HepG2 (cell line): ENCODE results near the gene ASGR1. TPM values are rescaled to one million over a fixed set of nuclear protein-coding genes. Genes with fewer than 3 reads are reported as not detected.

Source experiments
- BHLHE40 ChIP-seq: IDR thresholded peaks from 2 replicates; pipeline ENCODE4 v1.6.1; 2011; ENCODE audit warnings: low read length, improper control_type of control experiment
- CBX2 ChIP-seq, 2 experiments: fragments of 200-600 bp in 1 of 2; sonication (generic); formaldehyde crosslinking in 1 of 2; IDR thresholded peaks; 2 replicates each; pipeline versions ENCODE4 v1.7.0 to v1.8.1; 2018 to 2022; ENCODE audit warnings: low read depth in 2 of 2, low read length in 1 of 2, mild to moderate bottlenecking in 1 of 2, missing genetic modification reagents in 1 of 2
- CCDC6 ChIP-seq: sonication (generic); formaldehyde crosslinking; IDR thresholded peaks from 2 replicates; pipeline ENCODE4 v1.8.1; 2022; ENCODE audit warnings: mild to moderate bottlenecking, missing genetic modification reagents, moderate library complexity
- HOXA3 ChIP-seq: sonication (generic); formaldehyde crosslinking; IDR thresholded peaks from 2 replicates; pipeline ENCODE4 v1.5.0; 2020; ENCODE audit warnings: missing genetic modification reagents
- IKZF4 ChIP-seq: sonication (generic); formaldehyde crosslinking; IDR thresholded peaks from 2 replicates; pipeline ENCODE4 v1.5.1; 2020; ENCODE audit warnings: borderline replicate concordance, mild to moderate bottlenecking, low read depth, missing genetic modification reagents; ENCODE audit errors: not compliant biosample characterization
- KLF15 ChIP-seq: sonication (generic); formaldehyde crosslinking; IDR thresholded peaks from 2 replicates; pipeline ENCODE4 v1.8.1; 2023; ENCODE audit warnings: borderline replicate concordance, mild to moderate bottlenecking, inconsistent platforms, missing genetic modification reagents, mixed read lengths
- MXD4 ChIP-seq: IDR thresholded peaks from 2 replicates; pipeline ENCODE4 v1.6.1; 2016; ENCODE audit warnings: mild to moderate bottlenecking, missing biosample characterization, missing genetic modification reagents
- PBX3 ChIP-seq: sonication (generic); formaldehyde crosslinking; IDR thresholded peaks from 2 replicates; pipeline ENCODE4 v1.8.1; 2023; ENCODE audit warnings: missing genetic modification reagents, inconsistent platforms, borderline replicate concordance
- PITX1 ChIP-seq: sonication (generic); formaldehyde crosslinking; IDR thresholded peaks from 2 replicates; pipeline ENCODE4 v1.5.1; 2020; ENCODE audit warnings: mild to moderate bottlenecking, missing genetic modification reagents
- SP1 ChIP-seq, 2 experiments: fragments of 450-650 bp in 1 of 2; sonication (generic) in 1 of 2; formaldehyde crosslinking in 1 of 2; IDR thresholded peaks; 2 replicates each; pipeline versions ENCODE4 v1.4.0 to v1.6.1; 2016 to 2020; ENCODE audit warnings: missing genetic modification reagents in 1 of 2
- THAP11 ChIP-seq: IDR thresholded peaks from 2 replicates; pipeline ENCODE4 v1.6.1; 2016; ENCODE audit warnings: missing biosample characterization, missing genetic modification reagents
- THAP7 ChIP-seq: sonication (generic); formaldehyde crosslinking; IDR thresholded peaks from 2 replicates; pipeline ENCODE4 v1.8.1; 2023; ENCODE audit warnings: mild to moderate bottlenecking, missing genetic modification reagents
- ZBTB49 ChIP-seq: sonication (generic); formaldehyde crosslinking; IDR thresholded peaks from 2 replicates; pipeline ENCODE4 v1.4.0; 2020; ENCODE audit warnings: missing genetic modification reagents, borderline replicate concordance
- ZFP91 ChIP-seq: sonication (generic); formaldehyde crosslinking; IDR thresholded peaks from 2 replicates; pipeline ENCODE4 v1.9.0; 2022; ENCODE audit warnings: missing genetic modification reagents, mild to moderate bottlenecking, borderline replicate concordance
- ZMAT5 ChIP-seq: sonication (generic); formaldehyde crosslinking; IDR thresholded peaks from 2 replicates; pipeline ENCODE4 v1.5.0; 2020; ENCODE audit warnings: mild to moderate bottlenecking, low read depth, missing genetic modification reagents, borderline replicate concordance
- ZMYM2 ChIP-seq: sonication (generic); formaldehyde crosslinking; IDR thresholded peaks from 2 replicates; pipeline ENCODE4 v1.8.0; 2022; ENCODE audit warnings: mild to moderate bottlenecking, missing genetic modification reagents
- ZNF253 ChIP-seq: sonication (generic); formaldehyde crosslinking; IDR thresholded peaks from 2 replicates; pipeline ENCODE4 v1.8.0; 2022; ENCODE audit warnings: mild to moderate bottlenecking, missing genetic modification reagents, borderline replicate concordance
- ZNF264 ChIP-seq: sonication (generic); formaldehyde crosslinking; IDR thresholded peaks from 2 replicates; pipeline ENCODE4 v1.4.0; 2020; ENCODE audit warnings: missing genetic modification reagents
- ZNF280D ChIP-seq: sonication (generic); formaldehyde crosslinking; IDR thresholded peaks from 2 replicates; pipeline ENCODE4 v1.5.1; 2020; ENCODE audit warnings: mild to moderate bottlenecking, missing genetic modification reagents
- ZSCAN30 ChIP-seq: sonication (generic); formaldehyde crosslinking; IDR thresholded peaks from 2 replicates; pipeline ENCODE4 v1.5.0; 2020; ENCODE audit warnings: mild to moderate bottlenecking, missing genetic modification reagents
- polyA plus RNA-seq, 8 experiments: library from polyadenylated mRNA; depleted of rRNA in 3 of 8; stranded (reverse) in 7 of 8; unstranded in 1 of 8; fragments of >200 nt; fragmentation: Illumina TruSeq in 4 of 8; extraction: Trizol in 4 of 8; gene quantifications; 2 replicates each; pipeline versions ENCODE4 v1.2.1 to v1.2.3, GENCODE V29; 2011 to 2016; ENCODE audit warnings: low read depth in 4 of 8, missing spikeins in 1 of 8, mixed read lengths in 1 of 8; ENCODE audit not compliant: insufficient read depth in 1 of 8
- total RNA-seq, 5 experiments: library from RNA; depleted of rRNA; stranded (reverse); fragments of >200 nt; fragmentation: Illumina TruSeq; extraction: Trizol; gene quantifications; 2 replicates each; pipeline ENCODE4 v1.2.3, GENCODE V29; 2016; ENCODE audit warnings: low read depth in 1 of 5

The ASGR1 gene
- total and polyA plus RNA-seq, 2 of the 13 experiments (the other 11 are each of a cell fraction or from before 2014, with no cell fraction given) = 353 to 796 TPM

- TF ChIP-seq PBX3 (CRISPR knock-in tag) (no peak), HOXA3 (CRISPR knock-in tag) (peak; percentile 62; the same call in 1 of the 2 replicates), THAP7 (CRISPR knock-in tag) (no peak), IKZF4 (CRISPR knock-in tag) (no peak), ZNF264 (CRISPR knock-in tag) (no peak), ZNF280D (0 out of 2 replicates have a peak, but pooled peaks have one; percentile 54), CBX2 (IDR thresholded peaks at IDR 0.05; ENCODE audit: low read depth, low read length) (no peak), CBX2 (CRISPR knock-in tag; IDR thresholded peaks at IDR 0.05; ENCODE audit: low read depth) (no peak), KLF15 (CRISPR knock-in tag) (no peak), BHLHE40 (no peak), CCDC6 (CRISPR knock-in tag) (no peak), SP1 (IDR thresholded peaks at IDR 0.05) (no peak), SP1 (CRISPR knock-in tag; IDR thresholded peaks at IDR 0.05) (no peak), MXD4 (CRISPR knock-in tag) (no peak), PITX1 (CRISPR knock-in tag) (peak; percentile 70; the same call in 1 of the 2 replicates), THAP11 (CRISPR knock-in tag) (peak; percentile 72), ZFP91 (CRISPR knock-in tag) (peak; percentile 59; the same call in 1 of the 2 replicates), ZMYM2 (CRISPR knock-in tag) (0 out of 2 replicates have a peak, but pooled peaks have one; percentile 5), ZMAT5 (CRISPR knock-in tag) (no peak), ZBTB49 (CRISPR knock-in tag) (no peak), ZNF253 (CRISPR knock-in tag) (no peak), ZSCAN30 (CRISPR knock-in tag) (no peak)
Measured at GRCh38 chr17:7184091-7184488, 4.9 kb upstream of the ASGR1 start (continued).
